ENCODE data around the gene SENP7.

DNA sequence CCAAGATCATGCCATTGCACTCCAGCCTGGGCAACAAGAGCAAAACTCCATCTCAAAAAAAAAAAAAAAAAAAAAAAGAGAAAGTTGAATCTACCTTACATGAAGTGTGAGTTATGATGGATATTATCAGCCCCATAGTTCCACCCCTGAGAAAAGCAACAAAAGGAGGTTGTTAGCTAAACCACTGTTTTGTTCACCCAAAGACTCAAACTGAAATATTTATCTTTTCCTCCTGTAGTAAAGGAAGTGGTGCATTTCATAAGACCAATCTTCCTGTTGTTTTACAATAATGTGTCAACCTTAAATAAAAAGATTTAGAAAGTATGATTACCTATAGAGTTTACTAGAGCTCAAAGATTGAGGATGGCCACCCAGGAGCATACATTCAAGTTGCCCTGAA, 29.9 kb upstream of the SENP7 start:
- TF ChIP-seq, protein P1, sequence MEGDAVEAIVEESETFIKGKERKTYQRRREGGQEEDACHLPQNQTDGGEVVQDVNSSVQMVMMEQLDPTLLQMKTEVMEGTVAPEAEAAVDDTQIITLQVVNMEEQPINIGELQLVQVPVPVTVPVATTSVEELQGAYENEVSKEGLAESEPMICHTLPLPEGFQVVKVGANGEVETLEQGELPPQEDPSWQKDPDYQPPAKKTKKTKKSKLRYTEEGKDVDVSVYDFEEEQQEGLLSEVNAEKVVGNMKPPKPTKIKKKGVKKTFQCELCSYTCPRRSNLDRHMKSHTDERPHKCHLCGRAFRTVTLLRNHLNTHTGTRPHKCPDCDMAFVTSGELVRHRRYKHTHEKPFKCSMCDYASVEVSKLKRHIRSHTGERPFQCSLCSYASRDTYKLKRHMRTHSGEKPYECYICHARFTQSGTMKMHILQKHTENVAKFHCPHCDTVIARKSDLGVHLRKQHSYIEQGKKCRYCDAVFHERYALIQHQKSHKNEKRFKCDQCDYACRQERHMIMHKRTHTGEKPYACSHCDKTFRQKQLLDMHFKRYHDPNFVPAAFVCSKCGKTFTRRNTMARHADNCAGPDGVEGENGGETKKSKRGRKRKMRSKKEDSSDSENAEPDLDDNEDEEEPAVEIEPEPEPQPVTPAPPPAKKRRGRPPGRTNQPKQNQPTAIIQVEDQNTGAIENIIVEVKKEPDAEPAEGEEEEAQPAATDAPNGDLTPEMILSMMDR (IDR thresholded peaks at IDR 0.05), result no peak
- TF ChIP-seq POLR2AphosphoS5 (IDR thresholded peaks at IDR 0.05; ENCODE audit: insufficient read depth in 1 of 2, low read depth in 1 of 2) (no peak), POLR2A (IDR thresholded peaks at IDR 0.05) (no peak)

Data from vagina (tissue), 2 donors.